A549 treated with CORT108297 at 1 μM for 4 hours (cell line): ENCODE measurements around the gene BRWD1. TPM values are rescaled to one million over a fixed set of nuclear protein-coding genes. Genes with fewer than 3 reads are reported as not detected.

Experiments
- total RNA-seq: library from RNA; stranded (reverse); fragments of 200-300 nt; extraction: Qiagen RNA extraction; gene quantifications from 5 replicates; pipeline ENCODE4 v1.2.3, GENCODE V29; 2022

Gene BRWD1
- total RNA-seq: 7.2 to 11.9 TPM (median 10.6 TPM) in 5 replicates

GRCh38 chr21:39313571-39314142 is at the start of gene BRWD1:
BRWD1 (minus strand) TSS chr21:39313632; CDS start chr21:39313491, 141 bp downstream.

GRCh38 chr21:39348355-39349210 is 35.2 kb upstream of the BRWD1 start, which contains the start of gene HMGN1:
HMGN1 (minus strand) TSS chr21:39349088; CDS start chr21:39348917, 171 bp downstream.

GRCh38 chr21:39183272-39184049 is 130.0 kb downstream of the BRWD1 start, which contains the start of gene PSMG1:
PSMG1 (minus strand) TSS chr21:39183451; CDS start chr21:39183385, 66 bp downstream.

Other genes starting within 250 kb of the BRWD1 start
- 81.3 to 92.6 TPM (median 86.5 TPM) in 5 replicates for gene PSMG1, start 130.2 kb downstream of the BRWD1 start, total RNA-seq
- 162 to 217 TPM (median 175 TPM) in 5 replicates for gene HMGN1, start 35.5 kb upstream of the BRWD1 start, total RNA-seq
- gene LCA5L, start 132.1 kb upstream of the BRWD1 start, total RNA-seq: 1.3 to 1.6 TPM (median 1.5 TPM) in 5 replicates
- 0.95 to 1.2 TPM (median 1.2 TPM) in 5 replicates for gene SH3BGR, start 138.3 kb upstream of the BRWD1 start, total RNA-seq